GM12878 (cell line): ENCODE results near the gene GOLGA8M. TPM values are rescaled to one million over a fixed set of nuclear protein-coding genes. Genes with fewer than 3 reads are reported as not detected.
"Not testable (repeated sequence)": the region's sequence is repeated elsewhere in the genome, so short reads cannot be mapped to it uniquely, and the experiment has no call there.

Experiments
- ATAC-seq: fragments of 200-7000 bp; cut with Tn5 transposase; 3 replicates; pipeline ENCODE4 v1.9.1; 2020; ENCODE audit warnings: mild to moderate bottlenecking, moderate library complexity
- BruUV-seq: library from RNA; stranded (reverse); fragments of 400-500 nt; replicated peaks from 2 replicates; lab custom pipeline; 2021; lab: Mats Ljungman, UMichigan
- CTCF ChIA-PET: fragments of 300-600 bp; sonication (Branson Sonifier 250); formaldehyde crosslinking; extraction: SDS; loops from one replicate; lab custom pipeline; 2021; ENCODE audit warnings: inconsistent platforms; lab: Yijun Ruan, JAX
- POLR2A ChIA-PET: fragments of 350-600 bp; formaldehyde crosslinking; extraction: SDS; loops from one replicate; lab custom pipeline; 2021; ENCODE audit warnings: inconsistent platforms; lab: Charles Lee
- RAD21 ChIA-PET: fragments of 300-600 bp; sonication (Branson Sonifier 250); formaldehyde crosslinking; loops from one replicate; lab custom pipeline; 2023; ENCODE audit warnings: antibody characterized with exemption; ENCODE audit not compliant: unreplicated experiment; lab: Charles Lee
- SMC1A ChIA-PET: fragments of 300-600 bp; sonication (Branson Sonifier 250); formaldehyde crosslinking; loops from one replicate; lab custom pipeline; 2023; ENCODE audit not compliant: unreplicated experiment, uncharacterized antibody; lab: Charles Lee
- DNase-seq: peaks from one replicate; pipeline ENCODE4 v3.0.0-alpha.2; 2011; ENCODE audit warnings: low read depth, low spot score
- FAIRE-seq: peaks from 3 replicates; lab custom pipeline; 2011; peaks lifted over from hg19 to GRCh38; lab: Jason Lieb, UNC
- H2AFZ ChIP-seq: 2 replicates; pipeline ENCODE4 v1.6.0; 2011; ENCODE audit warnings: low read depth, low read length, control low read depth; ENCODE audit not compliant: control insufficient read depth
- H3K27ac ChIP-seq: 2 replicates; pipeline ENCODE4 v1.5.1; 2011; ENCODE audit warnings: control low read depth; ENCODE audit not compliant: control insufficient read depth, insufficient read depth
- H3K27me3 ChIP-seq, 2 experiments: replicated peaks in 1 of 2; 2 replicates each; pipeline versions ENCODE4 v1.6.0 to v1.6.1; 2011; ENCODE audit warnings: low read length in 1 of 2; ENCODE audit not compliant: control insufficient read depth in 2 of 2, insufficient read depth in 2 of 2
- H3K36me3 ChIP-seq, 2 experiments: 2 replicates each; pipeline ENCODE4 v1.5.1; 2011; ENCODE audit warnings: low read length in 1 of 2; ENCODE audit not compliant: control insufficient read depth in 2 of 2, insufficient read depth in 2 of 2
- H3K4me1 ChIP-seq: 2 replicates; pipeline ENCODE4 v1.6.1; 2011; ENCODE audit warnings: mild to moderate bottlenecking, low read length, moderate library complexity, mixed read lengths; ENCODE audit not compliant: control insufficient read depth, insufficient read depth
- H3K4me2 ChIP-seq: 2 replicates; pipeline ENCODE4 v1.6.0; 2011; ENCODE audit warnings: control low read depth; ENCODE audit not compliant: control insufficient read depth, insufficient read depth
- H3K4me3 ChIP-seq: fragments of 200-600 bp; sonication (generic); 2 replicates; pipeline ENCODE4 v1.5.1; 2016
- H3K79me2 ChIP-seq: 2 replicates; pipeline ENCODE4 v1.6.0; 2011; ENCODE audit warnings: low read length; ENCODE audit not compliant: control insufficient read depth, insufficient read depth
- H3K9ac ChIP-seq: 2 replicates; pipeline ENCODE4 v1.8.0; 2011; ENCODE audit warnings: low read length, control low read depth, mixed read lengths; ENCODE audit not compliant: control insufficient read depth, insufficient read depth
- H3K9me3 ChIP-seq: replicated peaks from 3 replicates; pipeline ENCODE4 v1.5.1; 2011; ENCODE audit warnings: mild to moderate bottlenecking, low read length; ENCODE audit not compliant: control insufficient read depth, insufficient read depth
- H4K20me1 ChIP-seq: 2 replicates; pipeline ENCODE4 v1.6.0; 2011; ENCODE audit not compliant: control insufficient read depth, insufficient read depth
- BACH1 ChIP-seq: fragments of 450-650 bp; IDR thresholded peaks from 2 replicates; pipeline ENCODE4 v1.6.1; 2017; ENCODE audit warnings: mild to moderate bottlenecking, borderline replicate concordance
- BHLHE40 ChIP-seq, 2 experiments: fragments of 450-650 bp in 1 of 2; IDR thresholded peaks; 2 replicates each; pipeline ENCODE4 v1.6.1; 2011 to 2017; ENCODE audit warnings: low read depth in 2 of 2, borderline replicate concordance in 1 of 2, improper control_type of control experiment in 1 of 2, low read length in 1 of 2, mild to moderate bottlenecking in 1 of 2
- CTCF ChIP-seq, 3 experiments: IDR thresholded peaks in 2 of 3; conservative IDR thresholded peaks in 1 of 3; 2 replicates each; pipeline ENCODE4 v1.5.1; 2011; ENCODE audit warnings: low read depth in 3 of 3, low read length in 3 of 3, mild to moderate bottlenecking in 3 of 3, control low read depth in 2 of 3, moderate library complexity in 2 of 3, inconsistent platforms in 1 of 3, mixed read lengths in 1 of 3; ENCODE audit not compliant: control insufficient read depth in 2 of 3, insufficient read depth in 1 of 3; ENCODE audit errors: extremely low read depth in 1 of 3
- GATAD2B ChIP-seq: fragments of 450-650 bp; conservative IDR thresholded peaks from 2 replicates; pipeline ENCODE4 v1.6.1; 2017; ENCODE audit warnings: low read depth, mild to moderate bottlenecking, moderate library complexity
- NR2F1 ChIP-seq: fragments of 450-650 bp; conservative IDR thresholded peaks from 2 replicates; pipeline ENCODE4 v1.6.1; 2017; ENCODE audit warnings: mild to moderate bottlenecking
- RAD21 ChIP-seq: IDR thresholded peaks from 2 replicates; pipeline ENCODE4 v1.6.1; 2011; ENCODE audit warnings: mild to moderate bottlenecking, low read depth, low read length, moderate library complexity; ENCODE audit not compliant: insufficient read depth
- ZNF217 ChIP-seq: fragments of 450-650 bp; IDR thresholded peaks from 2 replicates; pipeline ENCODE4 v1.6.1; 2017; ENCODE audit warnings: antibody characterized with exemption, mild to moderate bottlenecking
- WGBS: methylation state at CpG from one replicate; pipeline ENCODE4 v1.1.6; 2016; ENCODE audit warnings: low lambda C conversion rate; ENCODE audit not compliant: insufficient replicate concordance, insufficient coverage; ENCODE audit errors: missing lambda C conversion rate; 5-methylcytosine and 5-hydroxymethylcytosine counted together
- in situ Hi-C: fragments of 300-500 bp; cut with MboI; formaldehyde crosslinking; loops from 9 replicates; pipeline ENCODE4 v1.14.3; 2018; ENCODE audit warnings: mixed read lengths
- intact Hi-C: fragments of 100-400 bp; cut with micrococcal nuclease; formaldehyde crosslinking; loops from one replicate; pipeline ENCODE4 v1.14.2; 2022; ENCODE audit not compliant: unreplicated experiment
- polyA plus RNA-seq, 11 experiments: library from polyadenylated mRNA; depleted of rRNA in 4 of 11; unstranded in 6 of 11; stranded (reverse) in 5 of 11; fragments of >200 nt; fragmentation: Nextera tagmentation in 4 of 11; fragmentation: Illumina TruSeq in 1 of 11; extraction: Ambion mirVana in 4 of 11; extraction: Trizol in 1 of 11; gene quantifications; 1 replicate in 1 of 11; 2 replicates in 10 of 11; pipeline versions ENCODE4 v1.2.1 to v1.2.3, GENCODE V29; 2011 to 2016; ENCODE audit warnings: inconsistent platforms in 2 of 11, missing spikeins in 2 of 11, low read depth in 1 of 11
- total RNA-seq, 4 experiments: library from RNA; depleted of rRNA in 3 of 4; stranded (reverse); fragments of >200 nt in 3 of 4; fragmentation: Illumina TruSeq in 1 of 4; extraction: Trizol in 1 of 4; gene quantifications; 2 replicates each; pipeline versions ENCODE4 v1.2.1 to v1.2.3, GENCODE V29; 2013 to 2021

The GOLGA8M gene
- total and polyA plus RNA-seq, 10 of the 15 experiments (the other 5 are each of a cell fraction or from before 2014, with no cell fraction given): 0.08 TPM; not detected in 9

GRCh38 chr15:28737521-28738199 lies 25.4 kb upstream of the GOLGA8M start:
- 0 out of 2 replicates have a peak, but pooled peaks have one; percentile 17 for TF ChIP-seq NR2F1
- 0 out of 4 replicates have a peak, but pooled peaks of 1 of the 2 experiments have one; percentile 30 for TF ChIP-seq BHLHE40 (IDR thresholded peaks at IDR 0.05; ENCODE audit: borderline replicate concordance in 1 of 2, low read depth in 2 of 2, low read length in 1 of 2)
- peak; percentile 68; the same call in 1 of the 2 replicates for TF ChIP-seq GATAD2B
- TF ChIP-seq BACH1: peak; percentile 62; the same call in 1 of the 2 replicates
- TF ChIP-seq ZNF217: 0 out of 2 replicates have a peak, but pooled peaks have one; percentile 30
- H3K9ac ChIP-seq, H2AFZ ChIP-seq, H3K36me3 ChIP-seq, H4K20me1 ChIP-seq, H3K9me3 ChIP-seq, H3K27me3 ChIP-seq, H3K27ac ChIP-seq, FAIRE-seq, DNase-seq, CTCF ChIA-PET, intact Hi-C loops, POLR2A ChIA-PET, H3K4me1 ChIP-seq, SMC1A ChIA-PET, H3K4me2 ChIP-seq, BruUV-seq, H3K79me2 ChIP-seq, RAD21 ChIA-PET, in situ Hi-C loops: not testable (repeated sequence)
- H3K4me3 ChIP-seq: peak overlapping the region; percentile 17; the same call in 1 of the 2 replicates
- ATAC-seq: peak; percentile 79
- 1% methylated on average over 47 of the region's 101 CpGs for WGBS

GRCh38 chr15:28728061-28728460 lies 15.8 kb upstream of the GOLGA8M start:
- FAIRE-seq, H3K4me3 ChIP-seq, H3K36me3 ChIP-seq, H3K4me1 ChIP-seq, H3K79me2 ChIP-seq, ATAC-seq, intact Hi-C loops, H3K9ac ChIP-seq, SMC1A ChIA-PET, CTCF ChIA-PET, H3K27me3 ChIP-seq, in situ Hi-C loops, H3K4me2 ChIP-seq, RAD21 ChIA-PET, H2AFZ ChIP-seq, H4K20me1 ChIP-seq, H3K9me3 ChIP-seq: not testable (repeated sequence)
- peak; percentile 2 for DNase-seq
- TF ChIP-seq CTCF (IDR thresholded peaks at IDR 0.05 in 2 of 3, conservative IDR thresholded peaks at IDR 0.05 in 1 of 3; ENCODE audit: control insufficient read depth in 2 of 3, extremely low read depth in 1 of 3, insufficient read depth in 1 of 3, low read depth in 3 of 3, low read length in 3 of 3) (peak in 2 of 3 experiments; percentile 17; a peak in 1 of 6 replicates), RAD21 (peak; percentile 24; the same call in 1 of the 2 replicates)
- TF ChIP-seq, all 136 proteins: peak for 2; not testable (repeated sequence) for 134
- H3K27ac ChIP-seq, BruUV-seq, POLR2A ChIA-PET: not testable (repeated sequence)
- 0% methylated on average over 1 of the region's 2 CpGs for WGBS

- H3K4me3 ChIP-seq, FAIRE-seq, ATAC-seq, H3K4me2 ChIP-seq, H3K27me3 ChIP-seq, H3K9ac ChIP-seq, H3K27ac ChIP-seq, RAD21 ChIA-PET, DNase-seq, H4K20me1 ChIP-seq, CTCF ChIA-PET, H3K4me1 ChIP-seq, BruUV-seq, H3K9me3 ChIP-seq, SMC1A ChIA-PET, H3K79me2 ChIP-seq, H2AFZ ChIP-seq, intact Hi-C loops, in situ Hi-C loops, H3K36me3 ChIP-seq: not testable (repeated sequence)
- 53% methylated on average over 13 of the region's 14 CpGs for WGBS
- POLR2A ChIA-PET: interaction anchor here (0.7 kb wide), 1 partner anchor 13 kb away, joined by 4 read pairs; no protein-coding TSS in a partner anchor
These were observed 14.8 kb upstream of the GOLGA8M start for GRCh38 chr15:28727026-28727425.
